Measurements from ENCODE around the gene CACNG4.

Gene CACNG4

DNA sequence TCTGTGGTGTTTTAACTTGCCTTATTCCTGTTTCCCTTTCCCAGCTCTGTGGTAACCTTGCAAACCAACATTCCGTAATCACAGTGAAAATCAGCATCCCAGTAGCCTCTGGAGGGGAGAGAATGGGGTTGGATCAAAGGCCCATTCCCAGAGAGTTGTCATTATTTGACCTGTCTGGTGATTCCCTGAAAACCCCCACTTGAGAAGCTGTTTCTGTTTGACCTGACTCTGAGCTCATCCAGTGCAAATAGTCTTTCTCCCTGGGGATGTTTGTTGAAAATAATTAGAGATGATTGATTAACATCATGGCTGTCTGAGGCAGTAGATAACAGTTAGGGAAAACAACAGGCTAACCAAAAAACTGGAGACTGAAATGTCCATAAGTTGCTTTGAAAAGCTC is 82.9 kb downstream of the CACNG4 start:
- DNase-seq: no peak

- DNase-seq: no peak
Observed at GRCh38 chr17:67049025-67049739, 84.7 kb downstream of the CACNG4 start.

DNA sequence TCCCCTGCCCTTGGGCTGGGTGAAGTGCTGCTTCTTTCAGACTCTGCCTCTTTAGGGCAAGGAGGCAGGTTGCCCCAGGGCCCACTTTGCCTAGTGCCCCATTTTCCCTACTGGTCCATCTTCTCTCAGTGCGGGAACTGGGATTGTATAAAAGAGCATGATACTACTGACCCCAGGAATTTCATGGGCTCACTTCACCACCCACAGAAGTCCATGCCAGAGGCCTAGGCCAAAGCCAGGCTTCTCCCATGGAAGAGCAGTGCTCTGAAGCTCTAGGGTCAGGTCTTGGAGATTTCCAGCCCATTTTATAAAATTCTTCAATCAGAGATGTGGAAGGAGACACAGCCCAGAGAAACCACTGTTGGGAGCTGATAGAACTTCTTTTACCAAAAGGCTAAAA is 85.6 kb downstream of the CACNG4 start:
- DNase-seq: no peak

DNA sequence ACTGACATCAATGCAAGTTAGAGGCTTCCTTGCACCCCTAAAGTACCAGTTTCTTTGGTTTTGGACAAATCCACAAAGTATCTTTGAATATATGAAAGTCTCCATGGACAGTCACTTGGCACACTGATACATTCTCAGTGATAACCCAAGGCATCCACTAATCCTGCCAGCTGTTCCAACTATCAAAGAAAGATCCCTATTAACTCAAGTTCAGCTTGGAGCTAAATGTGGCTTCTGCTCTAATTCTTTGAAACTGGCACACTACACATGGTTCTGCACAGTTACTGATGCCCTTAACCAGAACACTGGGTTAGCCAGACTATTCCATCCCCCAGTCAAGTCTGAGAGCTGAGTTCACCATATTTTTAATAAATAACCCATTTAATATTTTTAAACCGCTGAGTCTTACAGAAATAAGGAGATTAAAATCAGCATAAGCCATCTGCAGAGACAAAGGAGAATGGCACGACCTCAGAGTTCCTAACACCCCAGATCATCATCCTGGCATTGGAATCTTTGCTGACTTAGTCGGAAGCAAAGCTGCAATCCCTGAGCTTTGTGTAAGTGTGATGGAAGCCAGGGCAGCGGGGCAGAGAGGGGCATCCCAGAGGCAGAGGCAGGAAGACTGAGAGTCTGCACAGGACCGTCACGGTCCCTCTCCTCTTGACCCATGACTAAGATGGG is 86.1 kb downstream of the CACNG4 start:
- DNase-seq: no peak

- no peak for DNase-seq
Observed at GRCh38 chr17:67051155-67051538, 86.6 kb downstream of the CACNG4 start.

DNA sequence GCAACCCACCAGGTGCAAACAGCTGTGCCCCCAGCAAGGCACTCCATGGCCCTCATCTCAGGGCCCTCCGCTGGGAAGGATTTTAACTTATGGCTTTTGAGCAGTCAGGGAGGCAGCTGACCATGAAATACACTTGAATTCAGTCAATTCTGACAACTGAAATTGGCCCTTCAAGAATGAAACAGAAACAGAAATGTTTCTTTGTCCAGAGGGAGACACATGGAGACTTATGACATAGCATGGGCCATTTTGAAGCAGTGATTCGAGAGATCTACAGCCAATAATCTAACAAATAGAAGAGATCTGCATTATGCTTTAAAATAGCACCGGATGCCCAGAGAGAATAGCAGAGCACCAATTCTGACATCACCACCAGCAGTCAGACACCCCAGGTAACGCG is 87.3 kb downstream of the CACNG4 start:
- no peak for DNase-seq

- no peak for DNase-seq
Observed at GRCh38 chr17:67052720-67053437, 88.4 kb downstream of the CACNG4 start.

GRCh38 chr17:67053438-67054000 is 89.0 kb downstream of the CACNG4 start:
- DNase-seq: no peak

DNA sequence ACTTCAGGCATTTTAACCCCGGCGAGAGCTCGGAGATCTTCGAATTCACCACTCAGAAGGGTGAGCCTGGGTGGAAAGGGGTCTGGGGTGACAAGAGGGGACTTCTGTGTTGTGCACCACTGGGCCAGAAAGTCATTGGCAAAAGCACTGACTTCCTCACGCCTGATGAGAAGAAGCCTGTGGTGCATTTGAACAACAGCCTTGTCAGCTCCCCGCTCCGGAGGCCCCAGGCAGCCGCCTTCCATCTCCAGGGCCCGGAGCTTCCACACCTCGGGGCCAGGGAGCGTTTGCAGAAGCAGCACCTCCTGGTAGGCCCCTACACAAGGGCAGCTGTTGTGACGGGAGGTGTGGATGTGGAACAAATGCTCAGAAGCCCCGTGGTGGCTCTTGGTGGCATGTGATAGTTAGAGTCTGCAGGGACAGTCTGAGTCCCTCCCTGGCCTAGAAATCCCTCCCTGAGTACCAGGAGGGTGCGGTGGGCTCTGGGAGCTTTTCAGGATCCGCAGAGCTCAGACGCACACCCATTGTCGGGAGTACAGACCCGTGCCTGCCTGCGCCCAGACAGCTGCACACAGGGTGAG is 89.6 kb downstream of the CACNG4 start:
- no peak for DNase-seq

DNA sequence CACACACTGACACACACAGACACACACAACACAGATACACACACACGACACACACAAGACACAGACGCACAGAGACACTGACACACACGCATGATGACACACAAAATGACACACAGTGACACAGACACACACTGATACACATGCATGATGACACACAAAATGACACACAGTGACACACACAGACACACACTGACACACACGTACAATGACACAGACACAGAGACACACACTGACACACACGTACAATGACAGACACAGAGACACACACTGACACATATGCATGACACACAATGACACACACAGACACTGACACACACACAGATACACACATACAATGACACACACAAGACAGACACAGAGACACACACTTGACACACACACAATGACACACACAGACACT is 90.1 kb downstream of the CACNG4 start:
- DNase-seq: no peak

GRCh38 chr17:67055041-67055443 is 90.5 kb downstream of the CACNG4 start:
- no peak for DNase-seq

- no peak for DNase-seq
Observed at GRCh38 chr17:67055811-67056745, 91.6 kb downstream of the CACNG4 start.

- no peak for DNase-seq
Observed at GRCh38 chr17:67056746-67057490, 92.4 kb downstream of the CACNG4 start.

GRCh38 chr17:67058036-67058435 is 93.5 kb downstream of the CACNG4 start:
- DNase-seq: no peak

DNA sequence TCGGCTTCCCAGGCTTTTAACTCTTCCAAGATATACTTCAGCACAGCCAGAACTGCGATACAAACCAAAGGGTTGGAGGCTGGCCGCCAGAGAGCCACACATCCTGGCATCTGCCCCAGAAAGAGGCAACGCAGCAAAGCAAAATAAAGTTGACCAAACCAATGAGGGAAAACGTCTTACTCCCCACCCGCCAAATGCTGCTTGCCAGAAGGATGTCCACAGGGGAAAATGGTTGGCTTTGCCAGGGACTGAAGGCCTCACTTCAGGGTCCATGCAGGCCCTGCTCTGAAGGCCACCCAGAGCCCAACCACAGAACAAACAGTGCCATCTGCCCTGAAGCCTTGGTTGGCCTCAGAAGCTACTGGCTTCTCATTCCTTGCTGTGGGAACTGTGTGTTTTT is 94.9 kb downstream of the CACNG4 start:
- no peak for DNase-seq

- DNase-seq: no peak
Observed at GRCh38 chr17:67063141-67063540, 98.6 kb downstream of the CACNG4 start.

DNA sequence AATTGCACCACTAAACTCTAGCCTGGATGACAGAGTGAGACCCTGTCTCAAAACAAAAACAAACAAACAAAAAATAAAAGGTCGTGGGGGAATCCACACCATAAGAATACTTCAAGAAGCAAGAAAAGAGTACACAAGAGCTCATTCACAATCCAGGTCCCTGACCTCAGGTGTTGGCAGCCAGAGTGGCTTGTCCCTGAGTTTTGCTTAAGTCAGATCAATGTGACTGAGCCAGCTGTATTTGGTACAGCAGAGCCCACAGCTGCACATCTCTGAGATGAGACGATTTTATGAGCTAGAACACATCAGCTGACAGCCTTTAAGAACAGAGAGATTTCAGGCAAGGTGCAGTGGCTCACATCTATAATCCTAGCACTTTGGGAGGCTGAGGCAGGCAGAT is 102.2 kb downstream of the CACNG4 start:
- no peak for DNase-seq

- DNase-seq: no peak
Observed at GRCh38 chr17:67067571-67068482, 103.3 kb downstream of the CACNG4 start.

GRCh38 chr17:67068999-67069398 is 104.5 kb downstream of the CACNG4 start:
- DNase-seq: no peak

GRCh38 chr17:67069603-67070136 is 105.2 kb downstream of the CACNG4 start:
- DNase-seq: no peak

Measured in activated effector memory CD4-positive, alpha-beta T cell treated with Interleukin-2 at 50 U/mL for 16 hours (primary cell).